Heart left ventricle (tissue), 13 donors: Measurements from ENCODE around the gene ARHGAP45.

Experiments
- POLR2A ChIP-seq, 2 donors: fragments of 450-650 bp; IDR thresholded peaks; one replicate each; pipeline ENCODE4 v1.6.1; 2017; ENCODE audit warnings: antibody characterized with exemption in 2 of 2, mild to moderate bottlenecking in 2 of 2, moderate library complexity in 2 of 2
- TF ChIP-seq, protein P1 (sequence below), 12 donors: fragments of 200-600 bp; sonication (generic) in 4 of 12; IDR thresholded peaks; one replicate each; pipeline versions ENCODE4 v1.5.0 to v1.8.0; 2018 to 2022; ENCODE audit warnings: antibody characterized with exemption in 12 of 12, mild to moderate bottlenecking in 5 of 12
- donor health status: ischemic (EF 13 %, LVEDD 7.1; RV severe dilation, severe dysfunction).
- donor health status: DM: no; HTN: yes; CAD: no.
- donor health status: DM: no; HTN: no; CAD: no.
- donor health status: ischemic (EF 25% LVEDD 6.9; RV normal size, moderate dysfunction).
- donor health status: ischemic (EF 25% LVEDD 5.7; RV mildly dilated, moderate dysfunction).
- donor health status: ischemic (EF 35%, LVEDD 5.7; RV mildly dilated, moderate dysfunction).
- donor health status: nonischemic (EF 11% LVEDD 7.7; RV severe dilation, severe dysfunction).
- donor health status: DM: yes; HTN: yes; CAD: no.
- donor health status: PGD.
- donor health status: ischemic (EF 29% LVEDD 5.4; RV normal size, mild dysfunction).
- donor health status: nonischemic (EF 23%, LVEDD 6.1; RV moderate dilation, normal function).

DNA sequence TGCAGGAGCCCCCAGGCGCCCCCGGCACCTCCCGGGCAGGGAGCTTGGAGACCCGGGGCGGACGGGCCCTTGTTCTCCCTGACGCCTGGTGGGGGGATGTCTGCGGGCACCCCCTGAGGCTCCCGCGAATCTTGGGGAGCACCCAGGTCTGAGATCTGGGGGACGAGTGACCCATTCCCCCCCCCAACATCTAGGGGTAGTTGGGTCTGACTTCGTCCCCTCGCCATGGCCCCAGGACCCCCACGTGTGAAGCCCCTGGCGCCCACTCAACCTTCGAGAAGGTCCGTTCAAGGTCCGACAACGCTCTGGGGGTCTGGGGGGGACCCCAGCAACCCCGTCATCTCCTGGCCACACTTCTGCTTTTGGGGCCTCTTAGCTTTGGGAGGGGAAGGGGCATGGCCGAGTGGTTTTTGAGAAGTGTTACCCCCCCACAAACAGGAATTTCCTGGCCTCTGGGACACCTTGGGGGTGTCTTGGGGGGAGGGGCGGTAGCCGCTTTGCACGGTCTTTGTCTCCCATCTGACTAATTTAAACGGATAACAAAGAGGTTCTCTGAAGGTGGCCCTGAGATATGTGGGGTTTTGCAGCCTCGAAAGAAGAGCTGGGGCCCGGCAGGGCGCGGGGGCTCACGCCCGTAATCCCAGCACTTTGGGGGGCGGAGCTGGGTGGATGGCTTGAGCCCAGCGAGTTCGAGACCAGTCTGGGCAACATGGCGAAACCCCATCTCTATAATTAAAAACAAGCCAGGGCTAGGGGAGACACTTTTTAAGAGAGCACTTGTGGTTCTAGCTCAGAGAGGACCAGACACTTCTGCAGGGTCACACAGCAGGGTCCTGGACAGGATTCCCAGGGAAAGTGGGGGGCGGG lies 40.0 kb upstream of the ARHGAP45 start:
- TF ChIP-seq POLR2A (IDR thresholded peaks at IDR 0.05), result no peak
- TF ChIP-seq, protein P1, sequence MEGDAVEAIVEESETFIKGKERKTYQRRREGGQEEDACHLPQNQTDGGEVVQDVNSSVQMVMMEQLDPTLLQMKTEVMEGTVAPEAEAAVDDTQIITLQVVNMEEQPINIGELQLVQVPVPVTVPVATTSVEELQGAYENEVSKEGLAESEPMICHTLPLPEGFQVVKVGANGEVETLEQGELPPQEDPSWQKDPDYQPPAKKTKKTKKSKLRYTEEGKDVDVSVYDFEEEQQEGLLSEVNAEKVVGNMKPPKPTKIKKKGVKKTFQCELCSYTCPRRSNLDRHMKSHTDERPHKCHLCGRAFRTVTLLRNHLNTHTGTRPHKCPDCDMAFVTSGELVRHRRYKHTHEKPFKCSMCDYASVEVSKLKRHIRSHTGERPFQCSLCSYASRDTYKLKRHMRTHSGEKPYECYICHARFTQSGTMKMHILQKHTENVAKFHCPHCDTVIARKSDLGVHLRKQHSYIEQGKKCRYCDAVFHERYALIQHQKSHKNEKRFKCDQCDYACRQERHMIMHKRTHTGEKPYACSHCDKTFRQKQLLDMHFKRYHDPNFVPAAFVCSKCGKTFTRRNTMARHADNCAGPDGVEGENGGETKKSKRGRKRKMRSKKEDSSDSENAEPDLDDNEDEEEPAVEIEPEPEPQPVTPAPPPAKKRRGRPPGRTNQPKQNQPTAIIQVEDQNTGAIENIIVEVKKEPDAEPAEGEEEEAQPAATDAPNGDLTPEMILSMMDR (IDR thresholded peaks at IDR 0.05), result no peak
